DND-41 (cell line): ENCODE data around the gene ATXN1.

Experiments
- CTCF ChIP-seq: IDR thresholded peaks from 2 replicates; pipeline ENCODE4 v1.5.1; 2012; ENCODE audit warnings: borderline replicate concordance, low read length, moderate library complexity, mild to moderate bottlenecking; ENCODE audit not compliant: poor library complexity, severe bottlenecking; ENCODE audit errors: extremely low read depth
- EZH2 ChIP-seq: IDR thresholded peaks from 3 replicates; pipeline ENCODE4 v1.6.1; 2012; ENCODE audit warnings: borderline replicate concordance, low read depth, mild to moderate bottlenecking, moderate library complexity, low read length, inconsistent platforms; ENCODE audit not compliant: severe bottlenecking

GRCh38 chr6:16543521-16543920, 217.7 kb downstream of the ATXN1 start:
- TF ChIP-seq EZH2 = no peak
- TF ChIP-seq CTCF = no peak
